Activated CD4-positive, alpha-beta T cell treated with anti-CD3 and anti-CD28 coated beads for 1 hour (primary cell): ENCODE data around the gene SSH2.
"Not testable (repeated sequence)": the region's sequence is repeated elsewhere in the genome, so short reads cannot be mapped to it uniquely, and the experiment has no call there.

ENCODE experiments used
- DNase-seq: peaks from one replicate; pipeline ENCODE4 v3.0.0-alpha.2; 2020

The SSH2 gene

GRCh38 chr17:29726715-29727252, 203.2 kb downstream of the SSH2 start:
- no peak for DNase-seq

- not testable (repeated sequence) for DNase-seq
Observed at GRCh38 chr17:29725408-29725807, 204.6 kb downstream of the SSH2 start.

- DNase-seq = no peak
Observed at GRCh38 chr17:29723278-29724047, 206.6 kb downstream of the SSH2 start.

- DNase-seq = no peak
Observed at GRCh38 chr17:29722411-29723198, 207.4 kb downstream of the SSH2 start.

GRCh38 chr17:29720551-29720950, 209.5 kb downstream of the SSH2 start:
- no peak for DNase-seq

GRCh38 chr17:29719469-29719868, 210.6 kb downstream of the SSH2 start:
- no peak for DNase-seq

GRCh38 chr17:29718446-29719039, 211.5 kb downstream of the SSH2 start:
- DNase-seq = no peak

- no peak for DNase-seq
Observed at GRCh38 chr17:29717817-29718216, 212.2 kb downstream of the SSH2 start.

GRCh38 chr17:29716566-29716965, 213.5 kb downstream of the SSH2 start:
- DNase-seq = no peak

GRCh38 chr17:29715680-29716079, 214.3 kb downstream of the SSH2 start:
- DNase-seq = no peak

GRCh38 chr17:29714146-29714545, 215.9 kb downstream of the SSH2 start:
- DNase-seq = no peak

GRCh38 chr17:29713626-29714025, 216.4 kb downstream of the SSH2 start:
- no peak for DNase-seq

GRCh38 chr17:29711588-29712385, 218.2 kb downstream of the SSH2 start:
- no peak for DNase-seq

GRCh38 chr17:29710891-29711418, 219.1 kb downstream of the SSH2 start:
- no peak for DNase-seq

GRCh38 chr17:29710520-29710884, 219.5 kb downstream of the SSH2 start:
- no peak for DNase-seq

GRCh38 chr17:29709866-29710519, 220.0 kb downstream of the SSH2 start:
- no peak for DNase-seq

GRCh38 chr17:29707212-29707571, 222.8 kb downstream of the SSH2 start:
- DNase-seq = no peak

GRCh38 chr17:29706045-29706431, 224.0 kb downstream of the SSH2 start:
- no peak for DNase-seq

- DNase-seq = no peak
Observed at GRCh38 chr17:29705386-29705785, 224.6 kb downstream of the SSH2 start.

GRCh38 chr17:29699283-29699682, 230.7 kb downstream of the SSH2 start:
- no peak for DNase-seq

- no peak for DNase-seq
Observed at GRCh38 chr17:29698837-29699236, 231.2 kb downstream of the SSH2 start.
